NCI-H2107 treated with DMSO at 0.1 percent for 48 hours (cell line): Measurements from ENCODE around the gene CLTCL1.
"Not testable (repeated sequence)": the region's sequence is repeated elsewhere in the genome, so short reads cannot be mapped to it uniquely, and the experiment has no call there.

Source experiments
- DNase-seq: peaks from one replicate; lab custom pipeline; 2025; ENCODE audit not compliant: unreplicated experiment; lab: John Stamatoyannopoulos, UW

CLTCL1 gene

GRCh38 chr22:19291218-19291579 is 320 bp downstream of the CLTCL1 start:
- no peak for DNase-seq

- DNase-seq: no peak
These were observed 910 bp downstream of the CLTCL1 start for GRCh38 chr22:19290400-19291217.

GRCh38 chr22:19289475-19290161 is 1.9 kb downstream of the CLTCL1 start:
- DNase-seq: no peak

GRCh38 chr22:19287889-19288288 is 3.6 kb downstream of the CLTCL1 start:
- no peak for DNase-seq

- DNase-seq: peak; percentile 91
These were observed 4.3 kb downstream of the CLTCL1 start for GRCh38 chr22:19287076-19287707.

- no peak for DNase-seq
These were observed 5.7 kb downstream of the CLTCL1 start for GRCh38 chr22:19285831-19286230.

- DNase-seq: not testable (repeated sequence)
These were observed 12.4 kb downstream of the CLTCL1 start for GRCh38 chr22:19279143-19279542.

GRCh38 chr22:19277785-19278184 is 13.7 kb downstream of the CLTCL1 start:
- DNase-seq: no peak

- no peak for DNase-seq
These were observed 15.5 kb downstream of the CLTCL1 start for GRCh38 chr22:19275919-19276600.

GRCh38 chr22:19275513-19275912 is 16.0 kb downstream of the CLTCL1 start:
- no peak for DNase-seq

- no peak for DNase-seq
These were observed 16.4 kb downstream of the CLTCL1 start for GRCh38 chr22:19275104-19275503.

GRCh38 chr22:19271856-19272535 is 19.5 kb downstream of the CLTCL1 start:
- DNase-seq: no peak

- no peak for DNase-seq
These were observed 20.2 kb downstream of the CLTCL1 start for GRCh38 chr22:19271273-19271855.

GRCh38 chr22:19270873-19271272 is 20.6 kb downstream of the CLTCL1 start:
- DNase-seq: no peak

GRCh38 chr22:19266547-19267086 is 24.9 kb downstream of the CLTCL1 start:
- no peak for DNase-seq

GRCh38 chr22:19265779-19266178 is 25.7 kb downstream of the CLTCL1 start:
- DNase-seq: no peak

GRCh38 chr22:19260804-19261203 is 30.7 kb downstream of the CLTCL1 start:
- DNase-seq: no peak

GRCh38 chr22:19260194-19260593 is 31.3 kb downstream of the CLTCL1 start:
- DNase-seq: no peak

- not testable (repeated sequence) for DNase-seq
These were observed 32.6 kb downstream of the CLTCL1 start for GRCh38 chr22:19258968-19259288.

GRCh38 chr22:19258371-19258770 is 33.1 kb downstream of the CLTCL1 start:
- DNase-seq: no peak
